NCI-H1105 (cell line): ENCODE measurements around the gene GLB1L3.
"Not testable (repeated sequence)": the region's sequence is repeated elsewhere in the genome, so short reads cannot be mapped to it uniquely, and the experiment has no call there.

Experiments
- DNase-seq: peaks from one replicate; lab custom pipeline; 2025; lab: John Stamatoyannopoulos, UW

Gene GLB1L3

DNA sequence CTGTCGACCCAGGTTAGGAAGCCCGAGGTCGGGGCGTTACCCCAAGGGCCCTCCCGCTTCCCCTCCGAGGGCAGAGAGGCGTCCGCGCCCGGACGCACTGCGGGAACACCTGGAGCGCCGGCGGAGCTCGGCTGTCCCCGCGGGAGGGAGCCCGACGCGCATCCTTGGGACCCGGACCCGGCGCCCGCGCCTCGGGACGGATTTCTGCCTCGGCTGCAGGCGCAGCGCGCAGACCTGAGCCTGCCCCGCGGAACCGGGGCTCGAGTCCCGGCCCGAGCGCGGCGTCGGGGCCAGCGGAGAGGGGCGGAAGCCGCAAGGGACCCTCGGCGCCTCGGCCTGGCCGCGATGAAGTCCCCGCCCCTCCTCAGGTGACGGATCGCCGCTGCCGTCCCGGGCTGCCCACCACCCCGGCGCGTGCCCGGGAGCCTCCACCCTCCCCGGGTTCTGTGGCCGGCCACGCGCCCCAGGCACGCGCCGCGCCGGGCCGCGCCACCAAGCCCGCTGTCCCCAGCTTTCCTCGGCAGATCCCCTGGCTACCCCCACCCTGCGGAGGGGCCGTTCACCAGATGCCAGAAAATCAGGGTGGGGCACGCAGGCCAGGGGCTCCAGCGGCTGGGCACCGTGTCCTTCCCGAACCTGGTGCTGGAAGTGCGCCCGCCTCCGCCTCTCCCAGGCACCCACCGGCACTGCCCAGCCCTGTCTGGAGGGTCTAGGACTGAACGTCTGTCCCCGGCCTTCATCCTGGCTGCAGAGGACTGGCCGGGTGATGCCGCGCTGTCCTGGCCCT is 410 bp downstream of the GLB1L3 start:
- no peak for DNase-seq

- no peak for DNase-seq
Measured at GRCh38 chr11:134277183-134278001, 1.2 kb downstream of the GLB1L3 start.

DNA sequence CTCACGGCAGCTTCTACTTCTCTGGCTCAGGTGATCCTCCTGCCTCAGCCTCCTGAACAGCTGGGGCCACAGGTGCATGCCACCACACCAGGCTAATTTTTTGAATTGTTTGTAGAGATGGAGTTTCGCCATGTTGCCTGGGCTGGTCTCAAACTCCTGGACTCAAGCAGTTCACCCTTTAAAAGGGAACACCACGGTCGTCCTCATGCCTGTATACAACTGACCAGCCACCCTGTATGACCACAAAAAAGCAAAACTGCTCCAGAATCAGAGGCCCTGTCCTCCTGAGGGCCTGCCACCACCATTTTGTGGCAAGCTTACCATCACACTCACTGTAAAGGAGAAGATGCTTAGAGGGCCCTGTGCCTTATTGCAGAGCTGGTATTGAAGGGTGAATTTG is 2.2 kb downstream of the GLB1L3 start:
- no peak for DNase-seq

DNA sequence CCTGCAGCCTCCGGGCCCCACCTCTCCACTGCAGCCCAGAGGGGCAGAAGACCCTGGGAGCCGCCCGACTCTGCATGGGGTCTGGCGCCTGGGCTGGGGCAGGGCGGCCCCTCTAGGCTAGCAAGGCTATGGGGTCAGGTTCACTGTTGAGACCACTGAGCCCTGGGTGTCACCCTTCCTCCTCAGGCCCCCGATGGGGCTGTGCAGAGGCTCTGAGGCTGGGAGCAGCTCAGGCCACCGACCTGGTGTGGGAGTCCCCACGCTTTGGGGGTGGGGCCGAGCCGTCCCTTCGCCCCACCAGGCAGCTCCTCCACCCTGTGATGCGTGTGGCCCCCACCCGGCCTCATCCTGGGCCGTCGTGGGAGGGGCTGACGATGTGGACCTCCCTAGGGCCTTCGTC is 5.5 kb downstream of the GLB1L3 start:
- not testable (repeated sequence) for DNase-seq

- DNase-seq = no peak
Measured at GRCh38 chr11:134282121-134283045, 6.2 kb downstream of the GLB1L3 start.

GRCh38 chr11:134283461-134284230 is 7.5 kb downstream of the GLB1L3 start:
- DNase-seq = no peak

DNA sequence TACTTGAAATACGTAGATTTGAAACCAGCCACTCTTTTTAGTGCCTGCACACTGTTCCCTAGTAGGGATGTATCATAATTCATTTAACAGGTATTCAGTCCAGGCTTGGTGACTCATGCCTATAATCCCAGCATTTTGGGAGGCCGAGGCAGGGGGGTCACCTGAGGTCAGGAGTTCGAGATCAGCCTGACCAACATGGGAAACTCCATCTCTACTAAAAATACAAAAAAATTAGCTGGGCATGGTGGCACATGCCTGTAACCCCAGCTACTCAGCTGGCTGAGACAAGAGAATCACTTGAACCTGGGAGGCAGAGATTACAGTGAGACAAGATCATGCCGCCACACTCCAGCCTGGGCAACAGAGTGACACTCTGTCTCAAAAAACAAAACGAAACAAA is 8.2 kb downstream of the GLB1L3 start:
- DNase-seq = not testable (repeated sequence)

DNA sequence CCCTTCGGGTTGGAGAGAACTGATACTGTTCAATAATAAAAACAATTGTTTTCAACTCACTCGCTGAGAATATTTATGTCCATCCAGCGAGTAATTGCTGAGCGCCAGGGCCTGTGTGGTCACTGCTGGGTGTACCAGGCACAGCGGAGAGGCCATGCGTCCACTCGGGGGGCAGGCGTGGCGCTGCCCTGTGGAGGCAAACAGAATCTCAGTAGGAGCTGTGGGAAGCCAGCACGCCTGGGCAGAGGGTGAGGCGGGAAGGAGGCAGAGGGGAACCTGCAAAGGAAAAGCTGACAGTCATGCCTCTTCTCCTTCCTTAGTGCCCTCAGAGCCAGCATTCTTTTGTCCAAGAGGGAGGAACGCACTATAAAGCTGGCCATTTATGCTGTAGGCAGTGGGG is 11.4 kb downstream of the GLB1L3 start:
- DNase-seq = no peak

GRCh38 chr11:134288486-134288885 is 12.3 kb downstream of the GLB1L3 start:
- DNase-seq = no peak

DNA sequence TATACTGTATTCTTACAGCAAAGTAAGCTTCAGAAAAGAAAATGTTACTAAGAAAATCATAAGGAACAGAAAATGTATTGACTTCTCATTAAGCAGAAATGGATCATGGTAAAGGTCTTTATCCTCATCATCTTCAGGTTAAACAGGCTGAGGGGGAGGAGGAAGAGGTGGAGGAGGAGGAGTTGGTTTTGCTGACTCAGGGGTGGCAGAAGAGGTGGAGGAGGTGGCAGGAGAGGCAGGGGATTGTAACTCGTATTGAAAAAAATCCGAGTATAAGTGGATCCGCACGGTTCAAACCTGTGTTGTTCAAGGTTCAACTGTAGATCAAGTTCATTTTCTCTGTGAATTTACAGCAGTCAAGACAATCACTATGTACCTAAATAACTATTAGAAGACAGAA is 13.0 kb downstream of the GLB1L3 start:
- DNase-seq = no peak

GRCh38 chr11:134289789-134290188 is 13.6 kb downstream of the GLB1L3 start:
- no peak for DNase-seq

DNA sequence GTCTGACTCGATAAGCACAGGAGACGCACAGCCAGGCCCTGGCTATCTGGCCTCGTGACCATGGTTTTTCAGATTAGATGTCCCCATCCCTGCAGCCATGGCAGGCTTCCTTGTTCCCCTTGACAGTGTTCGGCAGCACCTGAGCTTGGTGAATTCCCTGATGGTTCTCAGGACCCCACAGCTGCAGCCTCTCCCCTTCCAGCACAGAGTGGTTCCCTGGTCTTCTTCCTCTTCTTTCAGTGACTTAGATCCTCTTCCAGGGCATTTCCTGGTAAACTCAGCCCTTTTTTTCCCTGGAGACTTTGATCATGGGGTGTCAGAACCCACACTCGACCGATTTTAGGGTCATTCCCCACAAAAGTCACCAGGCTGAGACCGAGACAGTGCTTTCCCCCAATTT is 14.5 kb downstream of the GLB1L3 start:
- no peak for DNase-seq

DNA sequence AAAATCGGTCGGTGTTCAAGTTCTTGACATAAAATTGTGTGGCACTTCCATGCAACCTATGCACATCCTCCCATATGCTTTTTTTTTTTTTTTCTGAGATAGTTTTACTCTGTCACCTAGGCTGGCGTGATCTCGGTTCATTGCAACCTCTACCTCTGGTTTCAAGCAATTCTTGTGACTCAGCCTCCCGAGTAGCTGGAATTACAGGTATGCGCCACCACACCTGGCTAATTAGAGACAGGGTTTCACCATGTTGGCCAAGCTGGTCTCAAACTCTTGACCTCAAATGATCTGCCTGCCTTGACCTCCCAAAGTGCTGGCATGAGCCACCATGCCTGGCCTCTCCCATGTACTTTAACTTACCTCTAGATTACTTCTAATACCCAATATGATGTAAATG is 15.0 kb downstream of the GLB1L3 start:
- DNase-seq = no peak

GRCh38 chr11:134292661-134293060 is 16.5 kb downstream of the GLB1L3 start:
- no peak for DNase-seq

- DNase-seq = no peak
Measured at GRCh38 chr11:134293119-134294113, 17.2 kb downstream of the GLB1L3 start.

- DNase-seq = no peak
Measured at GRCh38 chr11:134294664-134295063, 18.5 kb downstream of the GLB1L3 start.

DNA sequence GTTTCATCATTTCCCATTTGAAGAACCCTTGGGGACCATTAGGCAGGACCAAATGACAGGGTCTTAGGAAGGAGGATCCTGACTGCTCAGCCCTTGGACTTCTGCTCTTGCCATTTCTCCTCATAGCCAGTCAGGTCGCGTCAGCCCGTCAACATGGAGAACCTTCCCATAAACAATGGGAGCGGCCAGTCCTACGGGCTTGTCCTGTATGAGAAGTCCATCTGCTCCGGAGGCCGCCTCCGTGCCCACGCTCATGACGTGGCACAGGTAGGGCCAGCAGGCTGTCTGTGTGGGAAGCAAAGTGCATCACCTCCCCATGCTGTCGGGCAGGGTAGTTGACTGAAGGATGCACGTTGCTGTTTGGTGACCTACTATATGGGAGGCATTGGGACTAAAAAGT is 36.0 kb downstream of the GLB1L3 start:
- no peak for DNase-seq

GRCh38 chr11:134312807-134313206 is 36.6 kb downstream of the GLB1L3 start:
- no peak for DNase-seq

DNA sequence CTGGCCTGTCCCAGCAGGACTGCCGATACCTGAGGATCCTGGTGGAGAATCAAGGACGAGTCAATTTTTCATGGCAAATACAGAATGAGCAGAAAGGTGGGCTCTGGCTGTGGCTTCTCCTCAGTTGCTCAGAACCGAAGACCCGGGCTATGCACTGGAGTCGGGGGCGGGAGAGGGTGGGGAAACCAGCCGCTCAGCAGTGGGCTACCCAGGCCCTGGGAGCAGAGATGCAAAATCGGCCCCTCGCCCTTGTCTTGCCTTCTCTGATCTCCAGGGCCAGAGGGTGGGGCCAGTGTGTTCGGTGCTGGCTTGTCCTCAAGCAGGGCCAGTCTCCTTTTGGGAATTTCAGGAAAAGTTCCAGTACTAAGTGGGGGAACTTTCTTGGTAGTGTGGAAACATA is 37.2 kb downstream of the GLB1L3 start:
- DNase-seq = no peak
